Thymus (tissue), 11 donors: Measurements from ENCODE around the gene MYBL2. TPM values are rescaled to one million over a fixed set of nuclear protein-coding genes. Genes with fewer than 3 reads are reported as not detected.

Experiments used
- DNase-seq, 9 donors: peaks; one replicate each; pipeline ENCODE4 v3.0.0-alpha.2; 2013; ENCODE audit warnings: low spot score in 9 of 9, low read depth in 6 of 9, missing footprints in 1 of 9
- H3K27ac ChIP-seq, 2 donors: one replicate each; pipeline ENCODE4 v1.5.1; 2013; ENCODE audit warnings: control low read depth in 1 of 2, low read depth in 1 of 2, low read length in 1 of 2, mild to moderate bottlenecking in 1 of 2, moderate library complexity in 1 of 2
- H3K27me3 ChIP-seq, 2 donors: one replicate each; pipeline ENCODE4 v1.5.1; 2013; ENCODE audit warnings: low read length in 1 of 2; ENCODE audit not compliant: control insufficient read depth in 2 of 2, insufficient read depth in 1 of 2
- H3K36me3 ChIP-seq, 2 donors: one replicate each; pipeline ENCODE4 v1.5.1; 2013; ENCODE audit warnings: low read length in 1 of 2, mild to moderate bottlenecking in 1 of 2, moderate library complexity in 1 of 2; ENCODE audit not compliant: control insufficient read depth in 2 of 2, insufficient read depth in 2 of 2
- H3K4me1 ChIP-seq, 2 donors: one replicate each; pipeline ENCODE4 v1.5.1; 2013; ENCODE audit warnings: low read length in 2 of 2; ENCODE audit not compliant: control insufficient read depth in 2 of 2, insufficient read depth in 2 of 2
- H3K4me3 ChIP-seq, 2 donors: one replicate each; pipeline ENCODE4 v1.5.1; 2013; ENCODE audit warnings: low read length in 2 of 2, control low read depth in 1 of 2, mild to moderate bottlenecking in 1 of 2
- H3K9me3 ChIP-seq, 2 donors: one replicate each; pipeline ENCODE4 v1.5.1; 2013; ENCODE audit warnings: low read length in 1 of 2, mild to moderate bottlenecking in 1 of 2; ENCODE audit not compliant: control insufficient read depth in 2 of 2, insufficient read depth in 1 of 2
- WGBS: extraction: QIAGEN DNeasy Blood & Tissue Kit; methylation state at CpG from one replicate; pipeline ENCODE4 v1.1.7; 2013; 5-methylcytosine and 5-hydroxymethylcytosine counted together
- polyA plus RNA-seq: library from polyadenylated mRNA; stranded (reverse); fragments of 200-250 nt; gene quantifications from one replicate; pipeline ENCODE4 v1.2.3, GENCODE V29; 2013
- total RNA-seq: library from RNA; stranded (reverse); fragments of 120-200 nt; gene quantifications from one replicate; pipeline ENCODE4 v1.2.4, GENCODE V29; 2013
- donor health status: healthy.

Gene MYBL2
- total and polyA plus RNA-seq, 2 donors = 2.4 to 28.8 TPM

- Histone ChIP-seq H3K4me1 (peaks cover 0 to 4% of the 10 kb centered on the region in 2 donors), H3K36me3 (peaks cover 0 to 12% of the 10 kb centered on the region in 2 donors), H3K9me3 (no peaks in the 10 kb centered on the region), H3K27me3 (no peaks in the 10 kb centered on the region), H3K4me3 (no peak overlapping the region), H3K27ac (no peak overlapping the region)
- WGBS = 97% methylated on average over 5 of the region's 5 CpGs
- DNase-seq = no peak
Measured at GRCh38 chr20:43676368-43676767, 9.5 kb downstream of the MYBL2 start.

GRCh38 chr20:43680981-43681380 lies 14.1 kb downstream of the MYBL2 start:
- Histone ChIP-seq H3K4me1 (peaks cover 0 to 19% of the 10 kb centered on the region in 2 donors), H3K4me3 (no peak overlapping the region), H3K27me3 (no peaks in the 10 kb centered on the region), H3K9me3 (no peaks in the 10 kb centered on the region), H3K36me3 (peaks cover 11 to 12% of the 10 kb centered on the region in 2 donors), H3K27ac (peak overlapping the region in 1 of 2 donors; percentile 94)
- DNase-seq = no peak
- 97% methylated on average over 7 of the region's 7 CpGs for WGBS

DNA sequence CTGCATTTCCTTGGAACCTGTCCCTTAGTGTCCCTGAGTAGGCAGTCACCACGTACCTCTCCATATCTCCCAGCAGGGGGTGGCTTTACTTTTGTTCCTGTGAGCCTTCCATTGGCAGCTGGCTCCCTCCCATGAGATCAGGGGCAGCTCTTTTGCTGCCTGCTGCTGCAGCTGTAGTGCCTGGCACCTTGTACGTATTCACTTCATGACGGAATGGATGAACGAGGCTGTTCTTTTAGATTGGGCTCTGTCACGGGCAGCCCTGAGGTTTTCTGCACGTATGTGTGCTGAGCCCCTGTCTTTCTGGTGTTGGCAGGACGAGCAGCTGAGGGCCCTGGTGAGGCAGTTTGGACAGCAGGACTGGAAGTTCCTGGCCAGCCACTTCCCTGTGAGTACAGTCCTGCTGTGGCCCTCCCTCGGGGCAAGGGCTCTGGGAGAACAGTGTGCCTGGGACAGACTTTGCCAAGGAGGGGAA lies 14.6 kb downstream of the MYBL2 start:
- Histone ChIP-seq H3K4me3 (no peak overlapping the region), H3K4me1 (peaks cover 0 to 19% of the 10 kb centered on the region in 2 donors), H3K27me3 (no peaks in the 10 kb centered on the region), H3K9me3 (no peaks in the 10 kb centered on the region), H3K36me3 (peaks cover 10 to 16% of the 10 kb centered on the region in 2 donors), H3K27ac (peak overlapping the region; percentile 70 to 94)
- 93% methylated on average over 8 of the region's 8 CpGs for WGBS
- DNase-seq = peak in 2 of 9 donors; percentile 33 to 63

- Histone ChIP-seq H3K36me3 (peaks cover 12 to 20% of the 10 kb centered on the region in 2 donors), H3K4me1 (peaks cover 0 to 19% of the 10 kb centered on the region in 2 donors), H3K27me3 (no peaks in the 10 kb centered on the region), H3K27ac (peak overlapping the region; percentile 70 to 94), H3K4me3 (no peak overlapping the region), H3K9me3 (no peaks in the 10 kb centered on the region)
- peak in 6 of 9 donors; percentile 32 to 83 (median 60) for DNase-seq
- WGBS = 11% methylated on average over 2 of the region's 2 CpGs
Measured at GRCh38 chr20:43681991-43682410, 15.1 kb downstream of the MYBL2 start.

GRCh38 chr20:43682446-43682845 lies 15.5 kb downstream of the MYBL2 start:
- 97% methylated on average over 9 of the region's 9 CpGs for WGBS
- no peaks in the 10 kb centered on the region for H3K27me3 ChIP-seq
- no peak for DNase-seq
- no peaks in the 10 kb centered on the region for H3K9me3 ChIP-seq
- H3K4me1 ChIP-seq = peaks cover 0 to 19% of the 10 kb centered on the region in 2 donors
- H3K36me3 ChIP-seq = peaks cover 11 to 21% of the 10 kb centered on the region in 2 donors
- peak overlapping the region in 1 of 2 donors; percentile 94 for H3K27ac ChIP-seq
- no peak overlapping the region for H3K4me3 ChIP-seq

GRCh38 chr20:43686820-43687219 lies 19.9 kb downstream of the MYBL2 start:
- 97% methylated on average over 13 of the region's 13 CpGs for WGBS
- Histone ChIP-seq H3K9me3 (no peaks in the 10 kb centered on the region), H3K27ac (no peak overlapping the region), H3K4me3 (no peak overlapping the region), H3K4me1 (peaks cover 0 to 10% of the 10 kb centered on the region in 2 donors), H3K36me3 (peaks cover 11 to 32% of the 10 kb centered on the region in 2 donors), H3K27me3 (no peaks in the 10 kb centered on the region)
- no peak for DNase-seq

DNA sequence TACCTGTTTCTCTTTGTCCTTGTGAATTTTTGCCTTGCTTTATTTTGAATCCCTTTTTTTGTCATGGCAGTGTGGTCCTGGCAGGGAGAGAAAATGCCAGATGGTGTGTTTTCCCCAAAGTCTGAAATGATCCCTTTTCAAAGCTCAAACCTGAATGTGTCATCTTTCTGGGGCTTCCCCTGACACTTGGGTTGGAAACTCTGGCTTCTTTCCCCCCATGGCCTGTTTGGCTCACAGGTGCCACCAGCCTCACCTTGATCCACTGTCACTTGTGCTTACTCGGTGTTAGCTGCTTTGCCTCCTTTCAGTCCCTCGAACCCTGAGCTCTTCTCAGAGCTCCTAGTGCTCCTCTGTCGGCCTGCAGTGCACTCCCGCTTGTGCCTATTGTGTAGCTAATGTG lies 22.3 kb downstream of the MYBL2 start:
- Histone ChIP-seq H3K4me3 (no peak overlapping the region), H3K9me3 (no peaks in the 10 kb centered on the region), H3K27me3 (no peaks in the 10 kb centered on the region), H3K27ac (no peak overlapping the region), H3K4me1 (no peaks in the 10 kb centered on the region), H3K36me3 (peaks cover 17 to 31% of the 10 kb centered on the region in 2 donors)
- WGBS = 96% methylated on average over 4 of the region's 4 CpGs
- DNase-seq = no peak

DNA sequence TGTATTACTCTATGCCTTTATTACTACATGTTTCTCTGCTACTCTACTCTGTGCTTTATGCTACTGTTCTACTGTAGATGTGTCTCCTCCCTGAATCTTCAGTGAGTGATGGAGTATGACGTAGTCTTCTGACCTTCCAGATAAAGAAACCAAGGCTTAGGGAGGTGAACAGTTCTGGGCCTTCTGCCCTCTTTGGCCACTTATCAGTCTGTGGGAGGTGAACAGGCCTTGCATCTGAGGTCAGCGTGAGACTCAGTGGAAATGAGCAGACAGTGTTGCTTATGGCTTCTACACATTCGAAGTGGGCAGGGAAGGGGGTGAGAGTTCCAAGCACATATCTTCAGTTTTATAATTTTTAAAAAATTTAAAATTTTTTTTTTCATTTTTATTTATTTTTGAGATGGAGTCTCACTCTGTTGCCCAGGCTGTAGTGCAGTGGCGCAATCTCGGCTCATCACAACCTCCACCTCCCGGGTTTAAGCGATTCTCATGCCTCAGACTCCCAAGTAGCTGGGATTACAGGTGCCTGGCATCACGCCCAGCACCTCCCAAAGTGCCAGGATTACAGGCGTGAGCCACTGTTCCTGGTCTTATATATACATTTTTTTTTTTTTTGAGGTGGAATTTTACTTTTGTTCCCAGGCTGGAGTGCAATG lies 24.2 kb downstream of the MYBL2 start:
- Histone ChIP-seq H3K27ac (no peak overlapping the region), H3K9me3 (no peaks in the 10 kb centered on the region), H3K4me1 (no peaks in the 10 kb centered on the region), H3K27me3 (no peaks in the 10 kb centered on the region), H3K4me3 (no peak overlapping the region), H3K36me3 (peaks cover 19 to 30% of the 10 kb centered on the region in 2 donors)
- no peak for DNase-seq
- WGBS = 96% methylated on average over 9 of the region's 9 CpGs

- no peaks in the 10 kb centered on the region for H3K27me3 ChIP-seq
- H3K4me1 ChIP-seq = no peaks in the 10 kb centered on the region
- no peak overlapping the region for H3K4me3 ChIP-seq
- no peak overlapping the region for H3K27ac ChIP-seq
- no peaks in the 10 kb centered on the region for H3K9me3 ChIP-seq
- DNase-seq = peak in 6 of 9 donors; percentile 27 to 71 (median 48)
- 98% methylated on average over 5 of the region's 5 CpGs for WGBS
- H3K36me3 ChIP-seq = peaks cover 16 to 22% of the 10 kb centered on the region in 2 donors
Measured at GRCh38 chr20:43691928-43692524, 25.1 kb downstream of the MYBL2 start.
